GM12875 (cell line): Measurements from ENCODE around the gene AFF2.

Source experiments
- H3K4me3 ChIP-seq: one replicate; pipeline ENCODE4 v1.5.1; 2011; ENCODE audit warnings: low read depth, low read length, control low read depth
- CTCF ChIP-seq: IDR thresholded peaks from 2 replicates; pipeline ENCODE4 v1.5.1; 2011; ENCODE audit warnings: low read depth, mild to moderate bottlenecking, control low read depth, inconsistent platforms, low read length, moderate library complexity, borderline replicate concordance; ENCODE audit not compliant: insufficient read depth

Gene AFF2

GRCh38 chrX:148681605-148682004 is 181.2 kb downstream of the AFF2 start:
- TF ChIP-seq CTCF, result no peak
- no peak overlapping the region for H3K4me3 ChIP-seq

GRCh38 chrX:148682206-148682605 is 181.8 kb downstream of the AFF2 start:
- TF ChIP-seq CTCF, result no peak
- no peak overlapping the region for H3K4me3 ChIP-seq

- TF ChIP-seq CTCF, result no peak
- H3K4me3 ChIP-seq, result no peak overlapping the region
Measured at GRCh38 chrX:148691456-148691855, 191.0 kb downstream of the AFF2 start.

GRCh38 chrX:148695255-148695654 is 194.8 kb downstream of the AFF2 start:
- H3K4me3 ChIP-seq, result no peak overlapping the region
- no peak for TF ChIP-seq CTCF

GRCh38 chrX:148698221-148698620 is 197.8 kb downstream of the AFF2 start:
- no peak for TF ChIP-seq CTCF
- H3K4me3 ChIP-seq, result no peak overlapping the region

- H3K4me3 ChIP-seq, result no peak overlapping the region
- TF ChIP-seq CTCF, result no peak
Measured at GRCh38 chrX:148700021-148700420, 199.6 kb downstream of the AFF2 start.

- TF ChIP-seq CTCF, result no peak
- no peak overlapping the region for H3K4me3 ChIP-seq
Measured at GRCh38 chrX:148713981-148714380, 213.6 kb downstream of the AFF2 start.
